Sigmoid colon (tissue), 4 donors: ENCODE data around the gene PFKL.

ENCODE experiments used
- EP300 ChIP-seq, 4 donors: sonication (generic); formaldehyde crosslinking; IDR thresholded peaks; one replicate each; pipeline ENCODE4 v1.6.1; 2017; ENCODE audit warnings: antibody characterized with exemption in 4 of 4
- POLR2A ChIP-seq, 2 donors: fragments of 450-650 bp; IDR thresholded peaks; one replicate each; pipeline ENCODE4 v1.6.1; 2016; ENCODE audit warnings: antibody characterized with exemption in 2 of 2, mild to moderate bottlenecking in 2 of 2, moderate library complexity in 2 of 2
- POLR2AphosphoS5 ChIP-seq, 4 donors: sonication (generic); formaldehyde crosslinking; IDR thresholded peaks; one replicate each; pipeline ENCODE4 v1.6.1; 2017; ENCODE audit warnings: antibody characterized with exemption in 4 of 4
- TF ChIP-seq, protein P1 (sequence below), 4 experiments: fragments of 450-650 bp in 3 of 4; fragments of 200-600 bp in 1 of 4; IDR thresholded peaks; one replicate each; pipeline ENCODE4 v1.5.1; 2016 to 2019; ENCODE audit warnings: antibody characterized with exemption in 4 of 4, mild to moderate bottlenecking in 3 of 4, moderate library complexity in 2 of 4

DNA sequence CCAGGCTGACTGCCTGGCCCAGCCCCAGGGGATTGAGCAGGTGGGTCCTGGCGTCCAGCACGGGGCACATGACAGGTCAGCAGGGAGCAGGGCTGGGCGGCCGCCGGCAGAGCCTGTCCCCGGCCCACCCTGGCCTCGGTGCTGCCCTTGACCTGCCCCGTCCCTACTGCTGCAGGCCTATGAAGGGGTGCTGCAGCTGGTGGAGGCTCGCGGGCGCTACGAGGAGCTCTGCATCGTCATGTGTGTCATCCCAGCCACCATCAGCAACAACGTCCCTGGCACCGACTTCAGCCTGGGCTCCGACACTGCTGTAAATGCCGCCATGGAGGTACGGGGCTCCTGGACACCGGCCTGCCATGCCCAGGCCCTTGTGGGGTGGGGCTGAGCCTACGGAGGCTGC, 23.7 kb downstream of the PFKL start:
- TF ChIP-seq, protein P1, sequence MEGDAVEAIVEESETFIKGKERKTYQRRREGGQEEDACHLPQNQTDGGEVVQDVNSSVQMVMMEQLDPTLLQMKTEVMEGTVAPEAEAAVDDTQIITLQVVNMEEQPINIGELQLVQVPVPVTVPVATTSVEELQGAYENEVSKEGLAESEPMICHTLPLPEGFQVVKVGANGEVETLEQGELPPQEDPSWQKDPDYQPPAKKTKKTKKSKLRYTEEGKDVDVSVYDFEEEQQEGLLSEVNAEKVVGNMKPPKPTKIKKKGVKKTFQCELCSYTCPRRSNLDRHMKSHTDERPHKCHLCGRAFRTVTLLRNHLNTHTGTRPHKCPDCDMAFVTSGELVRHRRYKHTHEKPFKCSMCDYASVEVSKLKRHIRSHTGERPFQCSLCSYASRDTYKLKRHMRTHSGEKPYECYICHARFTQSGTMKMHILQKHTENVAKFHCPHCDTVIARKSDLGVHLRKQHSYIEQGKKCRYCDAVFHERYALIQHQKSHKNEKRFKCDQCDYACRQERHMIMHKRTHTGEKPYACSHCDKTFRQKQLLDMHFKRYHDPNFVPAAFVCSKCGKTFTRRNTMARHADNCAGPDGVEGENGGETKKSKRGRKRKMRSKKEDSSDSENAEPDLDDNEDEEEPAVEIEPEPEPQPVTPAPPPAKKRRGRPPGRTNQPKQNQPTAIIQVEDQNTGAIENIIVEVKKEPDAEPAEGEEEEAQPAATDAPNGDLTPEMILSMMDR (IDR thresholded peaks at IDR 0.05): no peak
- TF ChIP-seq POLR2AphosphoS5 (IDR thresholded peaks at IDR 0.05) (no peak), EP300 (IDR thresholded peaks at IDR 0.05) (no peak), POLR2A (IDR thresholded peaks at IDR 0.05) (no peak)
